HepG2 (cell line): ENCODE results near the gene EVA1A. TPM values are rescaled to one million over a fixed set of nuclear protein-coding genes. Genes with fewer than 3 reads are reported as not detected.
A peak's percentile ranks its signal among the peaks of the same experiment; 100 is the strongest.

Source experiments
- FOXM1 ChIP-seq: sonication (generic); formaldehyde crosslinking; IDR thresholded peaks from 2 replicates; pipeline ENCODE4 v1.5.0; 2020; ENCODE audit warnings: missing genetic modification reagents
- HNRNPL ChIP-seq: fragments of 200-400 bp; formaldehyde crosslinking; IDR thresholded peaks from 2 replicates; pipeline ENCODE4 v1.6.1; 2017; ENCODE audit warnings: mild to moderate bottlenecking, low read depth, low read length
- HOXA5 ChIP-seq: sonication (generic); formaldehyde crosslinking; IDR thresholded peaks from 2 replicates; pipeline ENCODE4 v1.4.0; 2020; ENCODE audit warnings: missing genetic modification reagents
- POLR2AphosphoS5 ChIP-seq: IDR thresholded peaks from 2 replicates; pipeline ENCODE4 v1.6.1; 2012; ENCODE audit warnings: low read depth, low read length
- TERF1 ChIP-seq: sonication (generic); formaldehyde crosslinking; IDR thresholded peaks from 2 replicates; pipeline ENCODE4 v1.8.0; 2022; ENCODE audit warnings: mild to moderate bottlenecking, missing genetic modification reagents, moderate library complexity
- TFAP4 ChIP-seq: sonication (generic); IDR thresholded peaks from 2 replicates; pipeline ENCODE4 v1.6.1; 2016; ENCODE audit warnings: low read depth, borderline replicate concordance
- THRA ChIP-seq: sonication (generic); formaldehyde crosslinking; IDR thresholded peaks from 2 replicates; pipeline ENCODE4 v1.4.0; 2020; ENCODE audit warnings: missing genetic modification reagents, borderline replicate concordance
- ZBED4 ChIP-seq: sonication (generic); formaldehyde crosslinking; IDR thresholded peaks from 2 replicates; pipeline ENCODE4 v1.4.0; 2020; ENCODE audit warnings: missing genetic modification reagents, borderline replicate concordance
- ZNF264 ChIP-seq: sonication (generic); formaldehyde crosslinking; IDR thresholded peaks from 2 replicates; pipeline ENCODE4 v1.4.0; 2020; ENCODE audit warnings: missing genetic modification reagents
- ZNF646 ChIP-seq: sonication (generic); formaldehyde crosslinking; IDR thresholded peaks from 2 replicates; pipeline ENCODE4 v1.9.0; 2021; ENCODE audit warnings: mild to moderate bottlenecking, missing genetic modification reagents
- ZSCAN31 ChIP-seq: sonication (generic); formaldehyde crosslinking; IDR thresholded peaks from 2 replicates; pipeline ENCODE4 v1.5.0; 2020; ENCODE audit warnings: low read depth, mild to moderate bottlenecking, missing genetic modification reagents
- polyA plus RNA-seq, 8 experiments: library from polyadenylated mRNA; depleted of rRNA in 3 of 8; stranded (reverse) in 7 of 8; unstranded in 1 of 8; fragments of >200 nt; fragmentation: Illumina TruSeq in 4 of 8; extraction: Trizol in 4 of 8; gene quantifications; 2 replicates each; pipeline versions ENCODE4 v1.2.1 to v1.2.3, GENCODE V29; 2011 to 2016; ENCODE audit warnings: low read depth in 4 of 8, missing spikeins in 1 of 8, mixed read lengths in 1 of 8; ENCODE audit not compliant: insufficient read depth in 1 of 8
- total RNA-seq, 5 experiments: library from RNA; depleted of rRNA; stranded (reverse); fragments of >200 nt; fragmentation: Illumina TruSeq; extraction: Trizol; gene quantifications; 2 replicates each; pipeline ENCODE4 v1.2.3, GENCODE V29; 2016; ENCODE audit warnings: low read depth in 1 of 5

Gene EVA1A
- total and polyA plus RNA-seq, 2 of the 13 experiments (the other 11 are each of a cell fraction or from before 2014, with no cell fraction given), result 57.5 to 57.8 TPM

- TF ChIP-seq THRA (CRISPR knock-in tag) (no peak), ZNF264 (CRISPR knock-in tag) (peak; percentile 84), ZBED4 (CRISPR knock-in tag) (0 out of 2 replicates have a peak, but pooled peaks have one; percentile 63), TFAP4 (peak; percentile 69; the same call in 1 of the 2 replicates), ZSCAN31 (CRISPR knock-in tag) (peak; percentile 44), FOXM1 (no peak), HOXA5 (CRISPR knock-in tag) (peak; percentile 82), TERF1 (CRISPR knock-in tag) (no peak), POLR2AphosphoS5 (peak; percentile 70), ZNF646 (CRISPR knock-in tag) (no peak), HNRNPL (0 out of 2 replicates have a peak, but pooled peaks have one; percentile 31)
These were observed at the start of gene EVA1A (continued) for GRCh38 chr2:75560768-75561565.
